Activated T-cell treated with anti-CD3 and anti-CD28 coated beads, Interleukin-2, amount 50 U/mL, for 24 hours (primary cell): ENCODE data around the gene LAG3.
A peak's percentile ranks its signal among the peaks of the same experiment; 100 is the strongest.

Experiments used
- DNase-seq: peaks from one replicate; pipeline ENCODE4 v3.0.0-alpha.2; 2020
- H3K27ac Mint-ChIP-seq: 2 replicates; pipeline ENCODE4 v1.8.0; 2020; ENCODE audit warnings: mild to moderate bottlenecking, mixed read lengths
- H3K27me3 Mint-ChIP-seq: 2 replicates; pipeline ENCODE4 v1.8.0; 2020; ENCODE audit warnings: mixed read lengths
- H3K36me3 Mint-ChIP-seq: 2 replicates; pipeline ENCODE4 v1.8.0; 2020; ENCODE audit warnings: low read depth, mixed read lengths
- H3K4me1 Mint-ChIP-seq: 2 replicates; pipeline ENCODE4 v1.8.0; 2020; ENCODE audit warnings: low read depth, mixed read lengths
- H3K4me3 Mint-ChIP-seq: 2 replicates; pipeline ENCODE4 v1.8.0; 2020; ENCODE audit warnings: mild to moderate bottlenecking, moderate library complexity, mixed read lengths
- H3K9me3 Mint-ChIP-seq: 2 replicates; pipeline ENCODE4 v1.8.0; 2020; ENCODE audit warnings: mixed read lengths

LAG3 gene

GRCh38 chr12:6772726-6773589, 638 bp downstream of the LAG3 start:
- H3K4me3 Mint-ChIP-seq: peak overlapping the region; percentile 94
- no peak for DNase-seq
- H3K4me1 Mint-ChIP-seq: peaks cover 81% of the 10 kb centered on the region
- peaks cover 64% of the 10 kb centered on the region for H3K36me3 Mint-ChIP-seq
- H3K9me3 Mint-ChIP-seq: no peaks in the 10 kb centered on the region
- peak overlapping the region; percentile 93 for H3K27ac Mint-ChIP-seq
- peaks cover 21% of the 10 kb centered on the region for H3K27me3 Mint-ChIP-seq

DNA sequence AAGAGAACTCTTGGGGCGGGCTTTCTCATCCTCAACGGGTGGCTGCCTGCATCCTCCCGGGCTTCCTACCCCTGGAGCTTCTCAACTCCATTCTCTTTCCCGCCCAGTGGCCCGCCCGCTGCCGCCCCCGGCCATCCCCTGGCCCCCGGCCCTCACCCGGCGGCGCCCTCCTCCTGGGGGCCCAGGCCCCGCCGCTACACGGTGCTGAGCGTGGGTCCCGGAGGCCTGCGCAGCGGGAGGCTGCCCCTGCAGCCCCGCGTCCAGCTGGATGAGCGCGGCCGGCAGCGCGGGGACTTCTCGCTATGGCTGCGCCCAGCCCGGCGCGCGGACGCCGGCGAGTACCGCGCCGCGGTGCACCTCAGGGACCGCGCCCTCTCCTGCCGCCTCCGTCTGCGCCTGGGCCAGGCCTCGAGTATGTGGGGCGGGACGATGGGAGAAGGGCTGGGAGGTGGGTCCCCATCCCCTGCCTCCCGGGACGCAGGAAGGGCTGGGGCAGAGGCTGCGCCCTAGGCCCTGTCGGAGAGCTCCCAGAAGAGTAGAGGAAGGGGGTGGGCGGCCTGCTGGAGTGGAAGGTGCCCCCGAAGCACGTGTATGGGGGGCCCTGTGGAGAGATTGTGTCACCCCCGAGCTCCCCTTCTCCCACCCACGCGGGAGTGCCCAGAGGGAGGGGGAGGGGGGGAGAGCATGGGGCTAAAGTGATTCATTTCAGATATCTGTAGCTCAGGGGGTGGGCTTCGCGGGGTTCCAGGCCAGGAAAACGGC, 1.5 kb downstream of the LAG3 start:
- H3K9me3 Mint-ChIP-seq: no peaks in the 10 kb centered on the region
- peak overlapping the region; percentile 94 for H3K4me3 Mint-ChIP-seq
- H3K4me1 Mint-ChIP-seq: peaks cover 83% of the 10 kb centered on the region
- peaks cover 12% of the 10 kb centered on the region for H3K27me3 Mint-ChIP-seq
- peak overlapping the region; percentile 96 for H3K27ac Mint-ChIP-seq
- DNase-seq: peak; percentile 81
- H3K36me3 Mint-ChIP-seq: peaks cover 72% of the 10 kb centered on the region

DNA sequence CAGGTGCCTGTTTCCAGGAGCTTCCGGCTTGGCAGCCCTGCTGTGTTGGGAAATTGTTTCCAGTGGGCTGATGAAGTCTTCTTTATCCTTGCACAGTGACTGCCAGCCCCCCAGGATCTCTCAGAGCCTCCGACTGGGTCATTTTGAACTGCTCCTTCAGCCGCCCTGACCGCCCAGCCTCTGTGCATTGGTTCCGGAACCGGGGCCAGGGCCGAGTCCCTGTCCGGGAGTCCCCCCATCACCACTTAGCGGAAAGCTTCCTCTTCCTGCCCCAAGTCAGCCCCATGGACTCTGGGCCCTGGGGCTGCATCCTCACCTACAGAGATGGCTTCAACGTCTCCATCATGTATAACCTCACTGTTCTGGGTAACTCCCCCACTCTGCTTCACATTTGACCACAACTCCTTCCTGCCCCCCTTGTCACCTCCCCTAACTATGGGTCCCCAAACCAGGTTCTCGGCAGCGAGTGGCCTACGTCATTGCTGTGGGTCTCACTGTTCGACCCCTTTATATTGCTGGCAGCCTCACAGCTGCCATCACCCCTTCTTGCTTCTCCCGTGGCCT, 2.3 kb downstream of the LAG3 start:
- H3K9me3 Mint-ChIP-seq: no peaks in the 10 kb centered on the region
- peak; percentile 60 for DNase-seq
- H3K4me3 Mint-ChIP-seq: peak overlapping the region; percentile 94
- H3K36me3 Mint-ChIP-seq: peaks cover 74% of the 10 kb centered on the region
- H3K27ac Mint-ChIP-seq: peak overlapping the region; percentile 96
- peaks cover 6% of the 10 kb centered on the region for H3K27me3 Mint-ChIP-seq
- peaks cover 87% of the 10 kb centered on the region for H3K4me1 Mint-ChIP-seq

DNA sequence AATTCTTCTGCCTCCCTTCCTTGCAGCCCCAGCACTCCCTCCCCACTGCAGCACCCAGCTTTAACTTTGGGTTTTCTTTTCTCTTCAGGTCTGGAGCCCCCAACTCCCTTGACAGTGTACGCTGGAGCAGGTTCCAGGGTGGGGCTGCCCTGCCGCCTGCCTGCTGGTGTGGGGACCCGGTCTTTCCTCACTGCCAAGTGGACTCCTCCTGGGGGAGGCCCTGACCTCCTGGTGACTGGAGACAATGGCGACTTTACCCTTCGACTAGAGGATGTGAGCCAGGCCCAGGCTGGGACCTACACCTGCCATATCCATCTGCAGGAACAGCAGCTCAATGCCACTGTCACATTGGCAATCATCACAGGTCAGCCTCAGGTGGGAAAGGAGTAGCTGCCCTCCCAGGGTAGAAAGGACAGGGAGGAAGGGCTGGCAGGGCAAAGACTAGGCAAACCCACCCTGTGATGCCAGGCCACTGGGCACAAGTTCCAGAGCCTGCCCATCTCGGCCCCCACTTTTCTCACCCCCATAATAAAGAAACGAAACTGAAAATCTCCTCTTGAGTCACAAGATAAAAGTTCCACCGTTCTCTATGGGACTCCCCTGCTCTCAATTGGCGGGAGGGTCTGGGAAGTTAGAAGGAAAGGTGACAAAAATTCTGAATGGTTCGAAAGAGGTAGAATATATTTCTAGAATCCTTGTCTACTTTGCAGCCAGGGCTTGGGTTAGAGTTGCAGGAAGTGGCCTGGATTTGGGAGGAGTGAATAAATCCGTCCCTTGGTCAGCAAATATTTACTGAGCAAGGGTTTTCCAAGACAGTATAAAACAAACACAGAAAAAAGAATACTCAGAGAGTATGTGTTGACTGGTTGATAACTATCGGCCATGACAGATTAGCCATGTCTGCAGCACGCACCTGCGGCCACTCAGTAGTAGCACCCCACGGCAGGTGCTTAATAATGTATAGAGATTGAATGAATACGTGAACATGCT, 3.2 kb downstream of the LAG3 start:
- Mint-ChIP-seq H3K27me3 (peaks cover 3% of the 10 kb centered on the region), H3K9me3 (no peaks in the 10 kb centered on the region), H3K36me3 (peaks cover 69% of the 10 kb centered on the region), H3K4me1 (peaks cover 89% of the 10 kb centered on the region), H3K4me3 (peak overlapping the region; percentile 94), H3K27ac (peak overlapping the region; percentile 96)
- DNase-seq: no peak

DNA sequence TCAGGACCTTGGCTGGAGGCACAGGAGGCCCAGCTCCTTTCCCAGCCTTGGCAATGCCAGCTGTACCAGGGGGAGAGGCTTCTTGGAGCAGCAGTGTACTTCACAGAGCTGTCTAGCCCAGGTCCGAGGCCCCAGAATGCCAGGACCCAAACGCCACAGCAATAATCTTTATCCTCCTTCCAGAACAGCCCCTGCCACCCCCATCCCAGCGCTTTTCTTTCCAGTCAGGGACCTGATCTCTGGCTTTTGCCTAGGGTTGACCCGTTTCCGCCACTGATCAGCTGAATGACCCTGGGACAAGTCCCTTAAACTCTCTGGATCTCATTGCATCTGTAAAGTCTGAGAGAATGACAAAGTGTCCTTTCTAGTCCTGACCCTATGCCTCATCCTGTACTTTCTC, 5.1 kb downstream of the LAG3 start:
- peaks cover 60% of the 10 kb centered on the region for H3K36me3 Mint-ChIP-seq
- peak overlapping the region; percentile 30 for H3K27ac Mint-ChIP-seq
- peak overlapping the region; percentile 76 for H3K4me3 Mint-ChIP-seq
- no peaks in the 10 kb centered on the region for H3K27me3 Mint-ChIP-seq
- no peak for DNase-seq
- H3K9me3 Mint-ChIP-seq: no peaks in the 10 kb centered on the region
- H3K4me1 Mint-ChIP-seq: peaks cover 84% of the 10 kb centered on the region

DNA sequence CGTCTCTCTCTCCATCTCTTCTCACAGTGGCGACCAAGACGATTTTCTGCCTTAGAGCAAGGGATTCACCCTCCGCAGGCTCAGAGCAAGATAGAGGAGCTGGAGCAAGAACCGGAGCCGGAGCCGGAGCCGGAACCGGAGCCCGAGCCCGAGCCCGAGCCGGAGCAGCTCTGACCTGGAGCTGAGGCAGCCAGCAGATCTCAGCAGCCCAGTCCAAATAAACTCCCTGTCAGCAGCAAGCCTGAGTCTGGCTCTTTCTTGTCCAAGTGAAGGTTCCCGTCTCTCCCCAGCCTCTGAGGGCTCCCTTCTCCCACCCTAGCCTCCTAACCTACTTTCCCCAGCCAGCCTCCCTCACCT, 5.9 kb downstream of the LAG3 start:
- DNase-seq: no peak
- H3K4me1 Mint-ChIP-seq: peaks cover 86% of the 10 kb centered on the region
- no peaks in the 10 kb centered on the region for H3K27me3 Mint-ChIP-seq
- H3K27ac Mint-ChIP-seq: peak overlapping the region; percentile 91
- H3K4me3 Mint-ChIP-seq: peak overlapping the region; percentile 76
- H3K36me3 Mint-ChIP-seq: peaks cover 53% of the 10 kb centered on the region
- no peaks in the 10 kb centered on the region for H3K9me3 Mint-ChIP-seq

DNA sequence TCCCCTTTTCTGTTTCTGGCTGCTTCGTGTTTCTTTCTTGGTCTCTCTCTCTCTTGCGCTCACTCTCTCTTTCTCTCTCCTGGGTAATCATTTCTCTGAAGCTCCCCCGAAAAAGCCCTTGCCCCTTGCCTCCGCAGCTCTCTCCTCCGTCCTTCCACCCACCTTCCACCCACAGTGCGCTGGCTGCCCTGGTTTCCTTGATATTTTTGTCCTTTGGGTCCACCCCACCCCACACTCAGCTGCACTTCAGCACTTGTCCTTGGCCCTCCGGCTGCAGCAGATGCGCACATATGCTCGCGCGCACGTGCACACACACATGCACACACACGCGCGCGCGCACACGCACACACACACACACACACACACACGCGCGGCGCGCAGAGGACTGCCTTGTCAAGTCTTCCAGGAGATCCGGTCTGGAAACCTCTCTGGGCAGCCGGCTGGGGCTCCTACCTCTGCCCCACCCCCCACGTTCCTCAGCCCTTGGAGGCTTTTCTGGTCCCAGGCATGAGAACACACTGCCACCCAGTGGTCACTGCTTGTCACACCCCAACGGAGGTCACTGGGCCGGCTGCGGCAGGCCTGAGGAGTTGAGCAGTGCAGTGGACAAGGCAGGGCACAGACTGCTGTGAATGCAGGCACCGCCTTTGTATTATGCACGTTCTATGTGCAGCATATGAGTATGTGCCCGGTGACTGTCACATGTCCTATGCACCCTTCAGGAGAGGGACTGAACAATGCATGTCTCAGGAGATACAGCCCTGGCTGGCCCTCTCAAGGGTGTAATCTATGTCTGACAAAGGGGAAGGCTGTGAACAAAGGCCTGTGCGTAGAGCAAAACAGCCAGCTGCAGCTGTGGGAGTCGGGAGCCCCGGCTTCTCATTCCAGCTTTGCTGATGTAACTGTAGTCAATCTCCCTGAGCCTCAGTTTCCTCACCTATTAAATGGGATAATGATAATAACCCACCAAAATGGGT, 6.5 kb downstream of the LAG3 start:
- Mint-ChIP-seq H3K9me3 (no peaks in the 10 kb centered on the region), H3K27me3 (no peaks in the 10 kb centered on the region), H3K27ac (peak overlapping the region; percentile 91), H3K4me3 (peak overlapping the region; percentile 76), H3K36me3 (peaks cover 49% of the 10 kb centered on the region), H3K4me1 (peaks cover 89% of the 10 kb centered on the region)
- peak; percentile 90 for DNase-seq

GRCh38 chr12:6779708-6780432, 7.5 kb downstream of the LAG3 start:
- peaks cover 39% of the 10 kb centered on the region for H3K36me3 Mint-ChIP-seq
- H3K4me3 Mint-ChIP-seq: peak overlapping the region; percentile 57
- no peaks in the 10 kb centered on the region for H3K27me3 Mint-ChIP-seq
- H3K9me3 Mint-ChIP-seq: no peaks in the 10 kb centered on the region
- peak overlapping the region; percentile 91 for H3K27ac Mint-ChIP-seq
- H3K4me1 Mint-ChIP-seq: peaks cover 90% of the 10 kb centered on the region
- DNase-seq: no peak

DNA sequence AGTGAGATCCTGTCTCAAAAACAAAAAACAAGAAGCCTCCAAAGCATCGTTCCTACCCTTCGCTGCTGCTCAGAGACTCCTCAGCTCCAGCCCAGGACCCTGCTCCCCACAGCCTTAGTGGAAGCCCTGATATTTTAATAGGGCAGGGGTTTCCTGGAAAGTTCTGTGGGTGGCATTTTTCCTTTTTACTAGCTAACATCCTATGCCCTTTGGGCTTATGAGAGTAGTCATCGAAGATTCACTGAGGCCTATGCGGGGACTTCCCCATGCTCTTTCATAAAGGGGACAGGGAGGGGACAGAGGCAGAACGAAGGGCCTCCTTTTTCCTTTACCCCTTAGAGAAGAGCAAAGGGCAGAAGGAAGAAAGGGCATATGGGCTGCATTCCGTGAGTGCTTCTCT, 8.3 kb downstream of the LAG3 start:
- Mint-ChIP-seq H3K36me3 (peaks cover 32% of the 10 kb centered on the region), H3K27ac (peak overlapping the region; percentile 91), H3K27me3 (no peaks in the 10 kb centered on the region), H3K4me1 (peaks cover 88% of the 10 kb centered on the region), H3K4me3 (peak overlapping the region; percentile 57), H3K9me3 (no peaks in the 10 kb centered on the region)
- DNase-seq: no peak

DNA sequence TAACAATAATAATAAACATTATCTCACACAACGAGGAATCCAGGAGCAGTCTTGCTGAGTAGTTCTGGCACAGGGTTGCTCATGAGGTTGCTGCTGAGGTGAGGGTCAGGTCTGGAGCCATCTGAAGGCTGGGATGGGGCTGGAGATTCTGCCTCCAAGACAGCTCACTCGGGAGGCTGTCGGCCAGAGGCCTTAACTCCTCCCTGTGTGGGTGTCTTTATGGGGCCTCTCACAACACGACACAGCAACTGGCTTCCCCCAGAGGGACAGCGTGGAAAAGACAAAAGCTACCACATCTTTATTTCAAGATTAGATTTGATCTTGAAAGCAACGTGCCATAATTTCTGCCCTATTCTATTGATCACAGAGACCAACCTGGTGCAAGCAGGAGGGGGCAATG, 9.8 kb downstream of the LAG3 start:
- Mint-ChIP-seq H3K36me3 (peaks cover 18% of the 10 kb centered on the region), H3K27ac (peak overlapping the region; percentile 59), H3K4me3 (peak overlapping the region; percentile 33), H3K9me3 (no peaks in the 10 kb centered on the region), H3K4me1 (peaks cover 87% of the 10 kb centered on the region), H3K27me3 (no peaks in the 10 kb centered on the region)
- DNase-seq: no peak

DNA sequence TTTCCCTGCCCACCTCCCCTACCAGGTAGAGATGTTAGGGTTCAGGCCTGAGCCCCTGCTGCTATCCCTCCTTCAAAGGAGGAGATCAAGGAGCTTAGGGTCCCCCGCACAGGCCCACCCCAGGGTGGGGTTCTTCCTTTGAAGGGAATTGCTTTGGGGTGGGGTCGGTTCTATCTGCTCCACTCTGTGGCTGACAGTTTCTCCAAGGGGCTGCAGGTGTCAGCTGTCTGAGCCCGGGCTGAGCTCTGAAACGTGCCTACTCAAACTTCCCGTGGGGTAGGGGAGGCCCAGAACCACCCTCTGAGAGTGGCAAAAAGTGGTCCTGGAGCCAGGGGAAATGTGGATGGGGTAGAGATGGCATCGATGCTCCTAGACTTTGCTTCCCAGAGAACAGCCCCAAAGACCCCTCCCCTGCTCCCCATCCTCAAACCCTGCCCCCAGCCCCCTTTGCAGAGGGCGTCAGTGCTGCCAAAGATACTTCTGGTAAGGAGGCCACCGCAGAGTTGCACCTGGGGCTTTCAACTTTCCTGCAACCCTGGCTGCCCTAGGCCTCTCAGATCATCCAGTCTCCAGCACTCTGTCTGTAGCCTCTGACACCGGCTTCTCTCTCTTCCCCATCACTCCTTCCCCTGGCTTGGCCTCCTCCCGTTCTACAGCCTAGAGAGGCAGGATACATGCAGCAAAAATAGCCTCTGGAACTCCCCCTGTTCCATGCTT, 10.7 kb downstream of the LAG3 start:
- H3K4me1 Mint-ChIP-seq: peaks cover 82% of the 10 kb centered on the region

DNA sequence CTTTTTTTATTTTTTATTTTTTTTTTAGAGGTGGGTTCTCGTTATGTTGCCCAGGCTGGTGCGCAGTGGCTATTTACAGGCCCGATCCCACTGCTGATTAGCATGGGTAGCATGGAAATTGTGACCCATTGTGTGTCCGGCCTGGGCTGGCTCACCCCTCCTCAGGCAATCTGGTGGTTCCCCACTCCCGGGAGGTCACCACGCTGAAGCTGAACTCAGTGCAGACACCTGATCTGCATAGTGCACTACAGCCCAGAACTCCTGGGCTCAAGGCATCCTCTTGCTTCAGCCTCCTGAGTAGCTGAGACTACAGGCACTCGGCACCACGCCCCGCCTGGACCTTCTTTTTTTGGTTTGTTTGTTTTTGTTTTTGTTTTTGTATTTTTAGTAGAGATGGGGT, 11.5 kb downstream of the LAG3 start:
- Mint-ChIP-seq H3K36me3 (peaks cover under 1% of the 10 kb centered on the region), H3K27ac (peak overlapping the region; percentile 61), H3K4me3 (no peak overlapping the region), H3K9me3 (no peaks in the 10 kb centered on the region), H3K27me3 (no peaks in the 10 kb centered on the region), H3K4me1 (peaks cover 82% of the 10 kb centered on the region)
- no peak for DNase-seq

More for the DNA sequence above, 10.7 kb downstream of the LAG3 start:
- Mint-ChIP-seq H3K27me3 (no peaks in the 10 kb centered on the region), H3K36me3 (peaks cover 9% of the 10 kb centered on the region), H3K4me3 (peak overlapping the region; percentile 39), H3K9me3 (no peaks in the 10 kb centered on the region), H3K27ac (peak overlapping the region; percentile 77)
- DNase-seq: no peak
